ENCODE measurements around the gene MLLT10. TPM values are rescaled to one million over a fixed set of nuclear protein-coding genes. Genes with fewer than 3 reads are reported as not detected.
A peak's percentile ranks its signal among the peaks of the same experiment; 100 is the strongest.

MLLT10 gene
- total and polyA plus RNA-seq, 2 donors (not counting 3 experiments of a cell fraction or from before 2014, with no cell fraction given), result 35.4 to 54.0 TPM

- intact Hi-C loops (cut with micrococcal nuclease) (loop anchor here (5.0 to 10.0 kb wide), 9 partner anchors 177 to 1595 kb away; partner anchors contain the start of genes COMMD3 and MSRB2), dilution Hi-C loops (cut with MboI; ENCODE audit: extremely low pct_ligation_motif_present, low sequenced_read_pairs) (no loop called here)
- Histone ChIP-seq H3K36me3 (ENCODE audit: control insufficient read depth in 2 of 2, extremely low read depth in 1 of 2, insufficient read depth in 2 of 2, low read length in 2 of 2) (no peaks in the 10 kb centered on the region), H3K4me2 (ENCODE audit: insufficient read depth, low read length) (no peak overlapping the region), H3K27me3 (ENCODE audit: control insufficient read depth in 2 of 2, insufficient read depth in 2 of 2, low read length in 2 of 2) (peaks cover 10 to 31% of the 10 kb centered on the region in 2 experiments), H3K4me1 (ENCODE audit: control insufficient read depth, extremely low read depth, insufficient read depth, low read length) (peaks cover 10% of the 10 kb centered on the region), H3K9me3 (replicated peaks; ENCODE audit: control insufficient read depth, insufficient read depth, low read length) (no peaks in the 10 kb centered on the region), H3K27ac (ENCODE audit: insufficient read depth, low read depth, low read length) (no peak overlapping the region), H4K20me1 (replicated peaks; ENCODE audit: control insufficient read depth, extremely low read depth, insufficient read depth, low read length) (no peaks in the 10 kb centered on the region), H3K79me2 (ENCODE audit: control insufficient read depth, insufficient read depth, low read length) (no peaks in the 10 kb centered on the region), H2AFZ (ENCODE audit: low read depth, low read length) (peak overlapping the region; percentile 50), H3K9ac (replicated peaks; ENCODE audit: extremely low read depth, insufficient read depth, low read length) (no peak overlapping the region), H3K4me3 (replicated peaks in 1 of 3; ENCODE audit: insufficient read depth in 1 of 3, low read depth in 1 of 3, low read length in 3 of 3) (no peak overlapping the region), H3K9me1 (replicated peaks; ENCODE audit: control insufficient read depth, extremely low read depth, insufficient read depth, low read length) (no peaks in the 10 kb centered on the region)
- no TSS peak for BruUV-seq (replicated peaks)
- TF ChIP-seq MYC (IDR thresholded peaks at IDR 0.05; ENCODE audit: low read depth, low read length) (no peak), EZH2 (IDR thresholded peaks at IDR 0.05; ENCODE audit: borderline replicate concordance, low read depth, low read length, severe bottlenecking) (peak; percentile 54)
- DNase-seq (ENCODE audit: low read depth, low spot score) (no peak), FAIRE-seq (no peak)
- ChIA-PET POLR2A (no interaction called here), CTCF (interaction anchor here (0.5 to 0.7 kb wide), 2 partner anchors 51 to 233 kb away, joined by 3 read pairs; no protein-coding TSS in a partner anchor)
These were observed 34.1 kb upstream of the MLLT10 start for GRCh38 chr10:21499701-21500577.

- BruUV-seq (replicated peaks), result no TSS peak
- dilution Hi-C loops (cut with MboI; ENCODE audit: extremely low pct_ligation_motif_present, low sequenced_read_pairs), result no loop called here
- no peaks in the 10 kb centered on the region for H3K9me1 ChIP-seq (replicated peaks; ENCODE audit: control insufficient read depth, extremely low read depth, insufficient read depth, low read length)
- no peaks in the 10 kb centered on the region for H3K36me3 ChIP-seq (ENCODE audit: control insufficient read depth in 2 of 2, extremely low read depth in 1 of 2, insufficient read depth in 2 of 2, low read length in 2 of 2)
- DNase-seq (ENCODE audit: low read depth, low spot score) (no peak), FAIRE-seq (no peak)
- CTCF ChIA-PET, result interaction anchor here (0.5 to 0.7 kb wide), 2 partner anchors 51 to 232 kb away, joined by 3 read pairs; no protein-coding TSS in a partner anchor
- H4K20me1 ChIP-seq (replicated peaks; ENCODE audit: control insufficient read depth, extremely low read depth, insufficient read depth, low read length), result no peaks in the 10 kb centered on the region
- no peak overlapping the region for H2AFZ ChIP-seq (ENCODE audit: low read depth, low read length)
- H3K4me2 ChIP-seq (ENCODE audit: insufficient read depth, low read length), result no peak overlapping the region
- no peak overlapping the region for H3K27ac ChIP-seq (ENCODE audit: insufficient read depth, low read depth, low read length)
- intact Hi-C loops (cut with micrococcal nuclease), result no loop called here
- peaks cover 10 to 31% of the 10 kb centered on the region in 2 experiments for H3K27me3 ChIP-seq (ENCODE audit: control insufficient read depth in 2 of 2, insufficient read depth in 2 of 2, low read length in 2 of 2)
- H3K4me3 ChIP-seq (replicated peaks in 1 of 3; ENCODE audit: insufficient read depth in 1 of 3, low read depth in 1 of 3, low read length in 3 of 3), result no peak overlapping the region
- H3K4me1 ChIP-seq (ENCODE audit: control insufficient read depth, extremely low read depth, insufficient read depth, low read length), result peaks cover 5% of the 10 kb centered on the region
- no peaks in the 10 kb centered on the region for H3K9me3 ChIP-seq (replicated peaks; ENCODE audit: control insufficient read depth, insufficient read depth, low read length)
- POLR2A ChIA-PET, result no interaction called here
- no peaks in the 10 kb centered on the region for H3K79me2 ChIP-seq (ENCODE audit: control insufficient read depth, insufficient read depth, low read length)
- TF ChIP-seq POLR2AphosphoS5 (IDR thresholded peaks at IDR 0.05; ENCODE audit: insufficient read depth, low read depth, low read length) (no peak), POLR2A (IDR thresholded peaks at IDR 0.05; ENCODE audit: low read depth, low read length) (no peak), FOS (IDR thresholded peaks at IDR 0.05; ENCODE audit: borderline replicate concordance, insufficient read depth, low read length) (no peak), MYC (IDR thresholded peaks at IDR 0.05; ENCODE audit: low read depth, low read length) (no peak), CTCF (IDR thresholded peaks at IDR 0.05; ENCODE audit: extremely low read depth in 1 of 2, insufficient read depth in 1 of 2, low read depth in 1 of 2, low read length in 2 of 2) (no peak), MAX (IDR thresholded peaks at IDR 0.05; ENCODE audit: insufficient read depth, insufficient read length) (no peak), JUN (IDR thresholded peaks at IDR 0.05; ENCODE audit: borderline replicate concordance, insufficient read depth, insufficient read length, low read depth) (no peak), GATA2 (IDR thresholded peaks at IDR 0.05; ENCODE audit: insufficient read depth, insufficient read length, low read depth, low read length) (no peak), EZH2 (IDR thresholded peaks at IDR 0.05; ENCODE audit: borderline replicate concordance, low read depth, low read length, severe bottlenecking) (no peak)
- H3K9ac ChIP-seq (replicated peaks; ENCODE audit: extremely low read depth, insufficient read depth, low read length), result no peak overlapping the region
These were observed 33.5 kb upstream of the MLLT10 start for GRCh38 chr10:21500578-21500910.

Measured in endothelial cell of umbilical vein (primary cell).